Middle frontal gyrus (tissue), 1 donor: ENCODE results near the gene PBOV1.
"Not testable (repeated sequence)": the region's sequence is repeated elsewhere in the genome, so short reads cannot be mapped to it uniquely, and the experiment has no call there.

Experiments
- DNase-seq: peaks from one replicate; pipeline ENCODE4 v3.0.0-alpha.2; 2015; ENCODE audit warnings: low spot score; ENCODE audit errors: extremely low spot score

Gene PBOV1

GRCh38 chr6:138238368-138238767, 20.1 kb upstream of the PBOV1 start:
- DNase-seq = no peak

- DNase-seq = no peak
These were observed 19.2 kb upstream of the PBOV1 start for GRCh38 chr6:138237463-138237862.

- DNase-seq = no peak
These were observed 17.4 kb upstream of the PBOV1 start for GRCh38 chr6:138235693-138236092.

GRCh38 chr6:138235205-138235604, 16.9 kb upstream of the PBOV1 start:
- DNase-seq = no peak

- no peak for DNase-seq
These were observed 16.1 kb upstream of the PBOV1 start for GRCh38 chr6:138234363-138234762.

GRCh38 chr6:138231381-138231886, 13.1 kb upstream of the PBOV1 start:
- no peak for DNase-seq

GRCh38 chr6:138230759-138231380, 12.6 kb upstream of the PBOV1 start:
- DNase-seq = no peak

- no peak for DNase-seq
These were observed 11.9 kb upstream of the PBOV1 start for GRCh38 chr6:138230221-138230620.

- DNase-seq = no peak
These were observed 11.4 kb upstream of the PBOV1 start for GRCh38 chr6:138229663-138230179.

- no peak for DNase-seq
These were observed 10.8 kb upstream of the PBOV1 start for GRCh38 chr6:138229072-138229471.

- no peak for DNase-seq
These were observed 9.1 kb upstream of the PBOV1 start for GRCh38 chr6:138227316-138227781.

- DNase-seq = no peak
These were observed 8.5 kb upstream of the PBOV1 start for GRCh38 chr6:138226700-138227315.

GRCh38 chr6:138225953-138226352, 7.7 kb upstream of the PBOV1 start:
- no peak for DNase-seq

- no peak for DNase-seq
These were observed 4.7 kb upstream of the PBOV1 start for GRCh38 chr6:138222901-138223546.

- DNase-seq = no peak
These were observed 1.6 kb upstream of the PBOV1 start for GRCh38 chr6:138219901-138220300.

- no peak for DNase-seq
These were observed 1.1 kb upstream of the PBOV1 start for GRCh38 chr6:138219398-138219797.

- no peak for DNase-seq
These were observed 3.1 kb downstream of the PBOV1 start for GRCh38 chr6:138215093-138215782.

GRCh38 chr6:138212530-138212929, 5.8 kb downstream of the PBOV1 start:
- DNase-seq = not testable (repeated sequence)

GRCh38 chr6:138211601-138212000, 6.7 kb downstream of the PBOV1 start:
- no peak for DNase-seq

GRCh38 chr6:138211048-138211581, 7.2 kb downstream of the PBOV1 start:
- DNase-seq = no peak

GRCh38 chr6:138206862-138207261, 11.4 kb downstream of the PBOV1 start:
- no peak for DNase-seq
